CD1c-positive myeloid dendritic cell (primary cell): ENCODE data around the gene ILKAP.

Source experiments
- DNase-seq: peaks from one replicate; pipeline ENCODE4 v3.0.0-alpha.2; 2016; ENCODE audit errors: extremely low spot score

ILKAP gene

GRCh38 chr2:238137885-238138284, 65.6 kb downstream of the ILKAP start:
- no peak for DNase-seq

GRCh38 chr2:238136820-238137537, 66.5 kb downstream of the ILKAP start:
- DNase-seq: peak; percentile 76

GRCh38 chr2:238135601-238136150, 67.8 kb downstream of the ILKAP start:
- no peak for DNase-seq

GRCh38 chr2:238134393-238134785, 69.1 kb downstream of the ILKAP start:
- no peak for DNase-seq

- DNase-seq: no peak
Measured at GRCh38 chr2:238133499-238134392, 69.7 kb downstream of the ILKAP start.

- DNase-seq: no peak
Measured at GRCh38 chr2:238132463-238133450, 70.7 kb downstream of the ILKAP start.

GRCh38 chr2:238131761-238132462, 71.6 kb downstream of the ILKAP start:
- DNase-seq: no peak

- DNase-seq: no peak
Measured at GRCh38 chr2:238130696-238131628, 72.5 kb downstream of the ILKAP start.

- DNase-seq: no peak
Measured at GRCh38 chr2:238130111-238130695, 73.3 kb downstream of the ILKAP start.

- DNase-seq: no peak
Measured at GRCh38 chr2:238129166-238130010, 74.1 kb downstream of the ILKAP start.

GRCh38 chr2:238128534-238129001, 74.9 kb downstream of the ILKAP start:
- no peak for DNase-seq

GRCh38 chr2:238128061-238128440, 75.4 kb downstream of the ILKAP start:
- no peak for DNase-seq

GRCh38 chr2:238127165-238128060, 76.1 kb downstream of the ILKAP start:
- no peak for DNase-seq

GRCh38 chr2:238126775-238127164, 76.7 kb downstream of the ILKAP start:
- DNase-seq: no peak

GRCh38 chr2:238126338-238126737, 77.2 kb downstream of the ILKAP start:
- DNase-seq: no peak

GRCh38 chr2:238125127-238125885, 78.2 kb downstream of the ILKAP start:
- DNase-seq: no peak
